ENCODE measurements around the gene CIDEB.

The CIDEB gene

GRCh38 chr14:24300326-24300980, 7.3 kb downstream of the CIDEB start:
- no peak for DNase-seq (ENCODE audit: extremely low read depth, insufficient read length)
- Histone ChIP-seq H3K27me3 (replicated peaks; ENCODE audit: control insufficient read depth, insufficient read depth, low read length) (no peaks in the 10 kb centered on the region), H3K36me3 (ENCODE audit: control insufficient read depth, insufficient read depth, low read length) (peaks cover 31% of the 10 kb centered on the region), H3K4me3 (replicated peaks; ENCODE audit: low read depth, low read length) (peak overlapping the region; percentile 79)
- TF ChIP-seq, protein P1, sequence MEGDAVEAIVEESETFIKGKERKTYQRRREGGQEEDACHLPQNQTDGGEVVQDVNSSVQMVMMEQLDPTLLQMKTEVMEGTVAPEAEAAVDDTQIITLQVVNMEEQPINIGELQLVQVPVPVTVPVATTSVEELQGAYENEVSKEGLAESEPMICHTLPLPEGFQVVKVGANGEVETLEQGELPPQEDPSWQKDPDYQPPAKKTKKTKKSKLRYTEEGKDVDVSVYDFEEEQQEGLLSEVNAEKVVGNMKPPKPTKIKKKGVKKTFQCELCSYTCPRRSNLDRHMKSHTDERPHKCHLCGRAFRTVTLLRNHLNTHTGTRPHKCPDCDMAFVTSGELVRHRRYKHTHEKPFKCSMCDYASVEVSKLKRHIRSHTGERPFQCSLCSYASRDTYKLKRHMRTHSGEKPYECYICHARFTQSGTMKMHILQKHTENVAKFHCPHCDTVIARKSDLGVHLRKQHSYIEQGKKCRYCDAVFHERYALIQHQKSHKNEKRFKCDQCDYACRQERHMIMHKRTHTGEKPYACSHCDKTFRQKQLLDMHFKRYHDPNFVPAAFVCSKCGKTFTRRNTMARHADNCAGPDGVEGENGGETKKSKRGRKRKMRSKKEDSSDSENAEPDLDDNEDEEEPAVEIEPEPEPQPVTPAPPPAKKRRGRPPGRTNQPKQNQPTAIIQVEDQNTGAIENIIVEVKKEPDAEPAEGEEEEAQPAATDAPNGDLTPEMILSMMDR (IDR thresholded peaks at IDR 0.05; ENCODE audit: insufficient read depth, low read length, poor library complexity, severe bottlenecking): no peak

DNA sequence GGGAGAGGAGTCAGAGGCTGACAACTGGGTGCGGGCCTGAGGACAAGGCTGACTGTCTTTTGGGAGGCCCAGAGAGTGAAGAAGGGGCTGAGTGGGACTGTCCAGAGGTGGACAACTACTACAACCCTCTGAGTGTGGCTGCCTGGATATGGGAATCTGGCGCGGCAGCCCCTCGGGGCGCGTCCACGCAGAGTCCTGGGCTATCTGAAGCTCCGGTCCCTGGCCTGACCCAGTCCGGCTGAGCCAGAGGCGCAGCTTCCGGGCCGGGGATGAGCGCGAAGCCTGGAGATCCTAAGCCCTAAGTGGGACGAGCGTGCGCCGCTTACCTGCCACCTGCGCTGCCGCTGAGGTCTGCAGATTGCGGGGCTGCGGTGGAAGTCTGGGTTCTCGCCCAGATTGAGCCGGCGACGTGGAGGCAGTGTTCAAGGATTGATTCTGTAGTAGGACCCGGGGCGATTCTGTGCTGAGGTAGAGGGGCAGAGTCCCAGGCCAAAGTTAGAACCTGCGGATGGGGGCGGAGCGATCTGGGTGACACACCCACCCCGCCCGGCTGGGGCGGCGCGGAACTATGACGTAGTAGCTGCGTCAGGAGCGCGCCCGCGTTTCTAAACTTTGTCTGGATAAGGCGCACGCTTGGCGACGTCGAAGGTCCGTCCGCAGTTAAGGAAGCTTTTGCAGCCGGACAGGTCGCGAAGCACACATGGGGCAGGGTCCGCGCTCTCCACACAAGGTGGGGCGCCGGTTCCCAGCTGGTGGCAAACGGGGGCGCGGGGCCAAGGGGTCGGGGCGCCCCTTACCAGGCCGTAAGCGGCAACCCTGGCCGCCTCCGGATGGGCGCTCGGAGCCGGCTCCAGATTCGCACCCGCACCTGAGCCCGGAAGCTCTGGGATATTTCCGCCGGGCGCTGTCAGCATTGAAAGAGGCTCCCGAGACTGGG, 8.3 kb downstream of the CIDEB start, which contains the start of the genes DHRS1 and NOP9:
TSS of gene DHRS1 (minus strand) at position 526 of the 937 bp plus-strand sequence. CDS start 674 bp downstream, outside the sequence.
TSS of gene NOP9 (plus strand) at position 596 of the 937 bp plus-strand sequence. CDS start at position 701, 105 bp downstream.
- Histone ChIP-seq H3K36me3 (ENCODE audit: control insufficient read depth, insufficient read depth, low read length) (peaks cover 26% of the 10 kb centered on the region), H3K4me3 (replicated peaks; ENCODE audit: low read depth, low read length) (peak within 1 kb of the TSS; percentile 79), H3K27me3 (replicated peaks; ENCODE audit: control insufficient read depth, insufficient read depth, low read length) (no peaks in the 10 kb centered on the region)
- TF ChIP-seq, protein P1 (IDR thresholded peaks at IDR 0.05; ENCODE audit: insufficient read depth, low read length, poor library complexity, severe bottlenecking): no peak
- peak; percentile 93 for DNase-seq (ENCODE audit: extremely low read depth, insufficient read length)

DNA sequence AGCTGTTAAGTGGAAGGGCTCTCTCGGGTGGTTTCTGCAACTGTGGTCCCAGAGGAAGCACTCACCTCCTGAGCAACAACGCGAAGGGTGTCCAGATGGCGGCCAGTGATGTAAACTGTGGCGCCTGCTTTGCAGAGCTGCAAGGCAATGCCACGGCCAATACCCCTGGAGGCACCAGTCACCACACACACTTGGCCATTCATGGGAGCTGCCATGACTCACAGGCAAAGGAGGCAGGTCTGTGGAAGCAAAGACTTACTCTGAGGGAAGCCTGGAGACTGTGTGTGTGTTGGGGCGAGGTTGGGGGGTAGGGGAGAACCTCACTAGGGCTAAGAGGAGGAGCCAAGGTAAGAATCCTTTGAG, 8.9 kb downstream of the CIDEB start:
- Histone ChIP-seq H3K27me3 (replicated peaks; ENCODE audit: control insufficient read depth, insufficient read depth, low read length) (no peaks in the 10 kb centered on the region), H3K4me3 (replicated peaks; ENCODE audit: low read depth, low read length) (peak overlapping the region; percentile 79), H3K36me3 (ENCODE audit: control insufficient read depth, insufficient read depth, low read length) (peaks cover 20% of the 10 kb centered on the region)
- TF ChIP-seq, protein P1 (IDR thresholded peaks at IDR 0.05; ENCODE audit: insufficient read depth, low read length, poor library complexity, severe bottlenecking): no peak
- DNase-seq (ENCODE audit: extremely low read depth, insufficient read length): no peak

- Histone ChIP-seq H3K4me3 (replicated peaks; ENCODE audit: low read depth, low read length) (no peak overlapping the region), H3K36me3 (ENCODE audit: control insufficient read depth, insufficient read depth, low read length) (peaks cover 15% of the 10 kb centered on the region), H3K27me3 (replicated peaks; ENCODE audit: control insufficient read depth, insufficient read depth, low read length) (no peaks in the 10 kb centered on the region)
- TF ChIP-seq, protein P1 (IDR thresholded peaks at IDR 0.05; ENCODE audit: insufficient read depth, low read length, poor library complexity, severe bottlenecking): peak; percentile 26
- DNase-seq (ENCODE audit: extremely low read depth, insufficient read length): no peak
These were observed 10.4 kb downstream of the CIDEB start for GRCh38 chr14:24297190-24297964.

DNA sequence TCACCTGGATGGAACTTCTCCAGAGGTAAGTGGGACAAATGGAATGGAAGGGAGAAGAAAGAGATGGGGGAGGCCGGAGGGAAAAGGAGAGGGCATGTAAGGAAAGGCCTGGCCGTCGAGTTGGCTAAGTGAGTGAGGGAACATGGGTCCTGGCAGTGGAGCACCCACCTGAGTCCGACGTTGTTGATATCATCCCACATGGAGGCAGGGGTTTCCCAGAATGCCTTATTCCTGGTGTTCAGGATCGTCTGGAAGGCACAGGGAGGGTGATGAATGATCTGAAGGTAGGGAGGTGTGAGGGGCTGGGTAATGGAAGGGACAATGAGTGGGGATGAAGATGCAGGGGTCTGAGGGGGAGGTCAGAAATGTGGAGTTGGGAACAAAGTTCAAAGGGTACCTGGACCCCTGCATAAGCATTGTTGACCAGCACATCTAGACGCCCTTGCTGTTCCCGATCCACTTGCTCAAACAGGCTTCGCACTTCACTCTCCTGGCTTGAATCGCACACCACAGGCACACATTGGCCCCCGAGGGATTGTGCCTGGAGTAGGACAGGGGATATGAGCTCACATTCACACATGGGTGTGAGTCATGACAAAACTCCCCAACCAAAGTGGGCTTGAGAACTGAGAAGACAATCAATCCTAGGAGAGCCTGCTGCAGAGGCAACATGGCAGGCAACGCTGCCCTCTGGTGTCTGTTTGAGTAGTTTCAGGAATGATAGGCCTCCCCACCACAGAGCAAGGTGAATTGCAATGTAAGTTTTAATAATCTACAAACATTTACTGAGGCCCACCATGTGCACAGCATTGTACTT, 11.2 kb downstream of the CIDEB start:
- TF ChIP-seq, protein P1 (IDR thresholded peaks at IDR 0.05; ENCODE audit: insufficient read depth, low read length, poor library complexity, severe bottlenecking): peak; percentile 77
- Histone ChIP-seq H3K36me3 (ENCODE audit: control insufficient read depth, insufficient read depth, low read length) (peaks cover 14% of the 10 kb centered on the region), H3K4me3 (replicated peaks; ENCODE audit: low read depth, low read length) (no peak overlapping the region), H3K27me3 (replicated peaks; ENCODE audit: control insufficient read depth, insufficient read depth, low read length) (no peaks in the 10 kb centered on the region)
- peak; percentile 58 for DNase-seq (ENCODE audit: extremely low read depth, insufficient read length)

Measured in GM06990 (cell line).